Measurements from ENCODE around the gene SULT1A1. TPM values are rescaled to one million over a fixed set of nuclear protein-coding genes. Genes with fewer than 3 reads are reported as not detected.

SULT1A1 gene
- total and polyA plus RNA-seq, 2 of the 13 experiments (the other 11 are each of a cell fraction or from before 2014, with no cell fraction given) = 114 to 147 TPM

- Histone ChIP-seq H3K36me3 (replicated peaks in 1 of 2; ENCODE audit: control insufficient read depth in 1 of 2, insufficient read depth in 2 of 2, low read length in 2 of 2) (peaks cover 2 to 5% of the 10 kb centered on the region in 2 experiments; a peak in 4 of 5 replicates), H3K4me1 (ENCODE audit: insufficient read depth, low read length) (no peaks in the 10 kb centered on the region), H4K20me1 (ENCODE audit: insufficient read depth, low read length) (no peaks in the 10 kb centered on the region), H2AFZ (ENCODE audit: low read length) (no peak overlapping the region), H3K79me2 (ENCODE audit: insufficient read depth, low read length) (no peaks in the 10 kb centered on the region), H3K4me3 (replicated peaks in 1 of 3; ENCODE audit: insufficient read depth in 1 of 3, low read depth in 2 of 3, low read length in 3 of 3) (no peak overlapping the region), H3K9me3 (ENCODE audit: low read length) (no peaks in the 10 kb centered on the region), H3K4me2 (ENCODE audit: low read depth, low read length) (no peak overlapping the region), H3K9ac (ENCODE audit: insufficient read depth, low read depth, low read length) (no peak overlapping the region), H3K27me3 (ENCODE audit: control insufficient read depth in 1 of 2, insufficient read depth in 2 of 2, low read length in 2 of 2) (no peaks in the 10 kb centered on the region), H3K27ac (ENCODE audit: extremely low read length, insufficient read depth, low read length) (no peak overlapping the region)
- 94% methylated on average over 15 of the region's 15 CpGs for WGBS (ENCODE audit: low lambda C conversion rate)
- no peak; the same call in 2 of the 3 replicates for ATAC-seq
- CTCF ChIA-PET (ENCODE audit: low intra/inter-chr PET ratio, low total read pairs) = no interaction called here
- FAIRE-seq = no peak
- intact Hi-C loops (cut with micrococcal nuclease; ENCODE audit: unreplicated experiment) (no loop called here), in situ Hi-C loops (cut with HindIII; ENCODE audit: extremely low pct_ligation_motif_present, low pct_unique_long_range_greater_than_20kb) (no loop called here)
- POLR2A ChIA-PET = interaction anchor here (1.4 kb wide), 1 partner anchor 24 kb away, joined by 6 read pairs; the partner anchor contains the start of gene SULT1A2
- TF ChIP-seq TBP (CRISPR knock-in tag; IDR thresholded peaks at IDR 0.05) (no peak), ZBTB26 (CRISPR knock-in tag; IDR thresholded peaks at IDR 0.05; ENCODE audit: borderline replicate concordance) (no peak), SIN3B (IDR thresholded peaks at IDR 0.05; ENCODE audit: low read length) (no peak), ZNF773 (CRISPR knock-in tag; IDR thresholded peaks at IDR 0.05; ENCODE audit: borderline replicate concordance) (no peak), NR3C1 (CRISPR knock-in tag; IDR thresholded peaks at IDR 0.05) (no peak), ZBTB49 (CRISPR knock-in tag; IDR thresholded peaks at IDR 0.05; ENCODE audit: borderline replicate concordance) (no peak), TFE3 (CRISPR knock-in tag; IDR thresholded peaks at IDR 0.05) (no peak), ZNF768 (CRISPR knock-in tag; IDR thresholded peaks at IDR 0.05) (no peak)
- no TSS peak for BruUV-seq (replicated peaks)
- DNase-seq (ENCODE audit: low spot score) = no peak
Measured at GRCh38 chr16:28572696-28573510, 36.9 kb downstream of the SULT1A1 start.
